GM15510 (cell line): Measurements from ENCODE around the gene SALL1.

Source experiments
- POLR2A ChIP-seq: IDR thresholded peaks from 3 replicates; pipeline ENCODE4 v1.6.1; 2011; ENCODE audit warnings: borderline replicate concordance; ENCODE audit not compliant: insufficient read length; ENCODE audit errors: extremely low read depth

SALL1 gene

GRCh38 chr16:51137097-51137496 is 14.0 kb downstream of the SALL1 start:
- TF ChIP-seq POLR2A, result no peak

- no peak for TF ChIP-seq POLR2A
Measured at GRCh38 chr16:51134876-51135275, 16.2 kb downstream of the SALL1 start.

GRCh38 chr16:51134269-51134812 is 16.7 kb downstream of the SALL1 start:
- no peak for TF ChIP-seq POLR2A

GRCh38 chr16:51133688-51134087 is 17.4 kb downstream of the SALL1 start:
- TF ChIP-seq POLR2A, result no peak

GRCh38 chr16:51133183-51133582 is 17.9 kb downstream of the SALL1 start:
- TF ChIP-seq POLR2A, result no peak

GRCh38 chr16:51132490-51133115 is 18.5 kb downstream of the SALL1 start:
- no peak for TF ChIP-seq POLR2A

GRCh38 chr16:51131619-51132018 is 19.5 kb downstream of the SALL1 start:
- TF ChIP-seq POLR2A, result no peak

- TF ChIP-seq POLR2A, result no peak
Measured at GRCh38 chr16:51129105-51129504, 22.0 kb downstream of the SALL1 start.

- no peak for TF ChIP-seq POLR2A
Measured at GRCh38 chr16:51125992-51126391, 25.1 kb downstream of the SALL1 start.

- TF ChIP-seq POLR2A, result no peak
Measured at GRCh38 chr16:51124896-51125295, 26.2 kb downstream of the SALL1 start.

GRCh38 chr16:51121850-51122249 is 29.2 kb downstream of the SALL1 start:
- TF ChIP-seq POLR2A, result no peak

GRCh38 chr16:51120730-51121347 is 30.2 kb downstream of the SALL1 start:
- TF ChIP-seq POLR2A, result no peak

- no peak for TF ChIP-seq POLR2A
Measured at GRCh38 chr16:51119973-51120729, 30.9 kb downstream of the SALL1 start.

GRCh38 chr16:51119556-51119955 is 31.5 kb downstream of the SALL1 start:
- no peak for TF ChIP-seq POLR2A

- no peak for TF ChIP-seq POLR2A
Measured at GRCh38 chr16:51116353-51116752, 34.7 kb downstream of the SALL1 start.
